SK-N-SH (cell line): ENCODE measurements around the gene YDJC.

ENCODE experiments used
- GABPA ChIP-seq: IDR thresholded peaks from 2 replicates; pipeline ENCODE4 v1.4.0; 2012; ENCODE audit warnings: low read depth, mild to moderate bottlenecking
- JUND ChIP-seq: IDR thresholded peaks from 2 replicates; pipeline ENCODE4 v1.4.0; 2012
- POLR2AphosphoS5 ChIP-seq: IDR thresholded peaks from 2 replicates; pipeline ENCODE4 v1.6.1; 2012; ENCODE audit warnings: low read depth, low read length
- RAD21 ChIP-seq: IDR thresholded peaks from 2 replicates; pipeline ENCODE4 v1.6.1; 2012; ENCODE audit warnings: mild to moderate bottlenecking, low read length
- TEAD4 ChIP-seq: IDR thresholded peaks from 2 replicates; pipeline ENCODE4 v1.4.0; 2012; ENCODE audit warnings: mild to moderate bottlenecking, borderline replicate concordance; ENCODE audit not compliant: insufficient read depth

GRCh38 chr22:21606775-21607174 is 23.0 kb downstream of the YDJC start:
- no peak for TF ChIP-seq TEAD4
- TF ChIP-seq RAD21, result no peak
- TF ChIP-seq GABPA, result no peak
- TF ChIP-seq POLR2AphosphoS5, result no peak
- no peak for TF ChIP-seq JUND
